ENCODE measurements around the gene RAB5IF.

DNA sequence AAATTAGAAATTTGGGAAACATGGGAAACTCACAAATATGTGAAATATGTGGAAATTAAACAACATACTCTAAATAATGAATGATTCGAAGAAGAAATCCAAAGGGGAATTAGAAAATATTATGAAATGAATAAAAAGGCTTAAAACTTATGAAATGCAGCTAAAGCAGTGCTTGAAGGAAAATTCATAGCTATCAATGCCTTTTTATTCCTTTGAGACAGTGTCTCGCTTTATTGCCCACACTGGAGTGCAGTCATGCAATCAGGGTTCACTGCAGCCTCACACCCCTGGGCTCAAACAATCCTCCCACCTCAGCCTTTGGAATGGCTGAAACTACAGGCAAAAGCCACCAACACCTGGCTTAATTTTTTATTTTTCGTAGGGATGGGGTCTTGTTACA, 40.1 kb upstream of the RAB5IF start:
- TF ChIP-seq MAZ (IDR thresholded peaks at IDR 0.05; ENCODE audit: borderline replicate concordance, low read depth, low read length), result no peak
- TF ChIP-seq, protein P1, sequence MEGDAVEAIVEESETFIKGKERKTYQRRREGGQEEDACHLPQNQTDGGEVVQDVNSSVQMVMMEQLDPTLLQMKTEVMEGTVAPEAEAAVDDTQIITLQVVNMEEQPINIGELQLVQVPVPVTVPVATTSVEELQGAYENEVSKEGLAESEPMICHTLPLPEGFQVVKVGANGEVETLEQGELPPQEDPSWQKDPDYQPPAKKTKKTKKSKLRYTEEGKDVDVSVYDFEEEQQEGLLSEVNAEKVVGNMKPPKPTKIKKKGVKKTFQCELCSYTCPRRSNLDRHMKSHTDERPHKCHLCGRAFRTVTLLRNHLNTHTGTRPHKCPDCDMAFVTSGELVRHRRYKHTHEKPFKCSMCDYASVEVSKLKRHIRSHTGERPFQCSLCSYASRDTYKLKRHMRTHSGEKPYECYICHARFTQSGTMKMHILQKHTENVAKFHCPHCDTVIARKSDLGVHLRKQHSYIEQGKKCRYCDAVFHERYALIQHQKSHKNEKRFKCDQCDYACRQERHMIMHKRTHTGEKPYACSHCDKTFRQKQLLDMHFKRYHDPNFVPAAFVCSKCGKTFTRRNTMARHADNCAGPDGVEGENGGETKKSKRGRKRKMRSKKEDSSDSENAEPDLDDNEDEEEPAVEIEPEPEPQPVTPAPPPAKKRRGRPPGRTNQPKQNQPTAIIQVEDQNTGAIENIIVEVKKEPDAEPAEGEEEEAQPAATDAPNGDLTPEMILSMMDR (conservative IDR thresholded peaks at IDR 0.05; ENCODE audit: low read depth, low read length), result no peak
- TF ChIP-seq RFX5 (IDR thresholded peaks at IDR 0.05; ENCODE audit: low read depth, low read length), result no peak
